H1 (cell line): ENCODE data around the gene TBC1D10A. TPM values are rescaled to one million over a fixed set of nuclear protein-coding genes. Genes with fewer than 3 reads are reported as not detected.

ENCODE experiments used
- BCL11A ChIP-seq, 2 experiments: IDR thresholded peaks; one replicate each; pipeline ENCODE4 v1.6.1; 2011; ENCODE audit warnings: low read depth in 2 of 2, low read length in 2 of 2, mild to moderate bottlenecking in 2 of 2
- EZH2 ChIP-seq: fragments of 200-600 bp; sonication (generic); IDR thresholded peaks from 2 replicates; pipeline ENCODE4 v1.7.1; 2012; ENCODE audit warnings: low read depth, mild to moderate bottlenecking, moderate library complexity, low read length, inconsistent platforms; ENCODE audit not compliant: severe bottlenecking
- SIX5 ChIP-seq: IDR thresholded peaks from 2 replicates; pipeline ENCODE4 v1.6.1; 2011; ENCODE audit warnings: mild to moderate bottlenecking, low read depth, low read length
- TAF1 ChIP-seq: IDR thresholded peaks from 2 replicates; pipeline ENCODE4 v1.6.1; 2011; ENCODE audit warnings: mild to moderate bottlenecking, low read depth, low read length
- polyA plus RNA-seq, 7 experiments: library from polyadenylated mRNA; depleted of rRNA in 3 of 7; stranded (reverse) in 5 of 7; unstranded in 2 of 7; fragments of >200 nt in 5 of 7; fragments of 200-250 nt in 2 of 7; gene quantifications; 1 replicate in 5 of 7; 2 replicates in 1 of 7; 4 replicates in 1 of 7; pipeline versions ENCODE4 v1.2.1 to v1.2.3, GENCODE V29; 2011 to 2013; ENCODE audit warnings: missing spikeins in 2 of 7, mixed read lengths in 2 of 7
- total RNA-seq: library from RNA; stranded (reverse); fragmentation: NEBNext Ultra II Directional; extraction: Animal tissue kit (Norgen Biotek cat#: 25700); gene quantifications from 2 replicates; pipeline ENCODE4 v1.2.1, GENCODE V29; 2021
- TF ChIP-seq, protein P1 (sequence below): IDR thresholded peaks from 2 replicates; pipeline ENCODE4 v1.6.1; 2012; ENCODE audit warnings: inconsistent platforms

Gene TBC1D10A
- total and polyA plus RNA-seq, 2 of the 8 experiments (the other 6 are each of a cell fraction or from before 2014, with no cell fraction given): 5.4 to 7.0 TPM

GRCh38 chr22:30327864-30328345 is 1.2 kb upstream of the TBC1D10A start (continued):
- TF ChIP-seq, protein P1, sequence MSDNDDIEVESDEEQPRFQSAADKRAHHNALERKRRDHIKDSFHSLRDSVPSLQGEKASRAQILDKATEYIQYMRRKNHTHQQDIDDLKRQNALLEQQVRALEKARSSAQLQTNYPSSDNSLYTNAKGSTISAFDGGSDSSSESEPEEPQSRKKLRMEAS: no peak
- TF ChIP-seq SIX5 (no peak), TAF1 (no peak), EZH2 (no peak), BCL11A (IDR thresholded peaks at IDR 0.05; ENCODE audit: low read depth in 2 of 2, low read length in 2 of 2) (no peak)
